Stomach smooth muscle (tissue), 2 donors: ENCODE data around the gene KMO.

Experiments
- H3K27ac ChIP-seq: one replicate; pipeline ENCODE4 v1.7.0; 2013; ENCODE audit warnings: mild to moderate bottlenecking, low read length, inconsistent platforms
- H3K27me3 ChIP-seq, 2 donors: one replicate each; pipeline ENCODE4 v1.7.0; 2013; ENCODE audit warnings: low read length in 2 of 2; ENCODE audit not compliant: insufficient read depth in 2 of 2, control insufficient read depth in 1 of 2
- H3K36me3 ChIP-seq, 2 donors: one replicate each; pipeline ENCODE4 v1.7.0; 2013; ENCODE audit warnings: low read length in 2 of 2; ENCODE audit not compliant: control insufficient read depth in 2 of 2, insufficient read depth in 2 of 2
- H3K4me1 ChIP-seq: one replicate; pipeline ENCODE4 v1.7.0; 2013; ENCODE audit warnings: low read length; ENCODE audit not compliant: control insufficient read depth, insufficient read depth
- H3K4me3 ChIP-seq, 2 donors: one replicate each; pipeline ENCODE4 v1.7.0; 2013; ENCODE audit warnings: low read length in 2 of 2
- H3K9ac ChIP-seq, 2 donors: one replicate each; pipeline ENCODE4 v1.7.0; 2013; ENCODE audit warnings: low read length in 2 of 2, mild to moderate bottlenecking in 1 of 2
- H3K9me3 ChIP-seq, 2 donors: one replicate each; pipeline ENCODE4 v1.7.0; 2013; ENCODE audit warnings: low read length in 2 of 2; ENCODE audit not compliant: control insufficient read depth in 2 of 2
- donor health status: healthy.
- donor health status: Pancreatic carcinoma.

The KMO gene

GRCh38 chr1:241560146-241560848, 28.1 kb downstream of the KMO start:
- H3K27me3 ChIP-seq: no peaks in the 10 kb centered on the region
- no peaks in the 10 kb centered on the region for H3K4me1 ChIP-seq
- H3K9ac ChIP-seq: no peak overlapping the region
- H3K36me3 ChIP-seq: no peaks in the 10 kb centered on the region
- no peak overlapping the region for H3K27ac ChIP-seq
- H3K9me3 ChIP-seq: no peaks in the 10 kb centered on the region
- no peak overlapping the region for H3K4me3 ChIP-seq

- Histone ChIP-seq H3K9me3 (no peaks in the 10 kb centered on the region), H3K27me3 (no peaks in the 10 kb centered on the region), H3K27ac (no peak overlapping the region), H3K4me3 (no peak overlapping the region), H3K9ac (no peak overlapping the region), H3K36me3 (no peaks in the 10 kb centered on the region), H3K4me1 (no peaks in the 10 kb centered on the region)
These were observed 28.6 kb downstream of the KMO start for GRCh38 chr1:241560849-241561187.

- Histone ChIP-seq H3K4me1 (no peaks in the 10 kb centered on the region), H3K4me3 (no peak overlapping the region), H3K36me3 (no peaks in the 10 kb centered on the region), H3K27me3 (no peaks in the 10 kb centered on the region), H3K9ac (no peak overlapping the region), H3K27ac (no peak overlapping the region), H3K9me3 (no peaks in the 10 kb centered on the region)
These were observed 37.7 kb downstream of the KMO start for GRCh38 chr1:241569848-241570247.

GRCh38 chr1:241574154-241574553, 42.0 kb downstream of the KMO start:
- Histone ChIP-seq H3K4me1 (no peaks in the 10 kb centered on the region), H3K27me3 (no peaks in the 10 kb centered on the region), H3K9ac (no peak overlapping the region), H3K4me3 (no peak overlapping the region), H3K27ac (no peak overlapping the region), H3K36me3 (no peaks in the 10 kb centered on the region), H3K9me3 (no peaks in the 10 kb centered on the region)

- H3K4me1 ChIP-seq: no peaks in the 10 kb centered on the region
These were observed 47.3 kb downstream of the KMO start for GRCh38 chr1:241579434-241579833.

GRCh38 chr1:241582921-241583321, 50.7 kb downstream of the KMO start:
- no peak overlapping the region for H3K27ac ChIP-seq
- no peak overlapping the region for H3K9ac ChIP-seq
- H3K4me3 ChIP-seq: no peak overlapping the region

More at GRCh38 chr1:241579434-241579833, 47.3 kb downstream of the KMO start:
- no peak overlapping the region for H3K4me3 ChIP-seq
- no peaks in the 10 kb centered on the region for H3K36me3 ChIP-seq
- peaks cover 0 to 3% of the 10 kb centered on the region in 2 donors for H3K9me3 ChIP-seq
- H3K27me3 ChIP-seq: no peaks in the 10 kb centered on the region
- no peak overlapping the region for H3K9ac ChIP-seq
- no peak overlapping the region for H3K27ac ChIP-seq

GRCh38 chr1:241586905-241587512, 54.8 kb downstream of the KMO start:
- Histone ChIP-seq H3K27me3 (no peaks in the 10 kb centered on the region), H3K36me3 (no peaks in the 10 kb centered on the region), H3K4me1 (no peaks in the 10 kb centered on the region), H3K4me3 (no peak overlapping the region), H3K27ac (no peak overlapping the region), H3K9me3 (peaks cover 0 to 3% of the 10 kb centered on the region in 2 donors), H3K9ac (no peak overlapping the region)

More at GRCh38 chr1:241582921-241583321, 50.7 kb downstream of the KMO start:
- Histone ChIP-seq H3K4me1 (no peaks in the 10 kb centered on the region), H3K36me3 (no peaks in the 10 kb centered on the region), H3K9me3 (peaks cover 0 to 3% of the 10 kb centered on the region in 2 donors), H3K27me3 (no peaks in the 10 kb centered on the region)

- no peaks in the 10 kb centered on the region for H3K9me3 ChIP-seq
- H3K36me3 ChIP-seq: no peaks in the 10 kb centered on the region
- no peak overlapping the region for H3K9ac ChIP-seq
- H3K4me1 ChIP-seq: no peaks in the 10 kb centered on the region
- H3K27ac ChIP-seq: no peak overlapping the region
- H3K27me3 ChIP-seq: no peaks in the 10 kb centered on the region
- no peak overlapping the region for H3K4me3 ChIP-seq
These were observed 57.3 kb downstream of the KMO start for GRCh38 chr1:241589521-241589920.

GRCh38 chr1:241590719-241591118, 58.5 kb downstream of the KMO start:
- no peaks in the 10 kb centered on the region for H3K9me3 ChIP-seq
- no peaks in the 10 kb centered on the region for H3K36me3 ChIP-seq
- no peak overlapping the region for H3K4me3 ChIP-seq
- H3K27me3 ChIP-seq: no peaks in the 10 kb centered on the region
- no peak overlapping the region for H3K9ac ChIP-seq
- no peaks in the 10 kb centered on the region for H3K4me1 ChIP-seq
- no peak overlapping the region for H3K27ac ChIP-seq

- Histone ChIP-seq H3K36me3 (no peaks in the 10 kb centered on the region), H3K9ac (no peak overlapping the region), H3K27ac (no peak overlapping the region), H3K27me3 (no peaks in the 10 kb centered on the region), H3K4me3 (no peak overlapping the region), H3K4me1 (no peaks in the 10 kb centered on the region), H3K9me3 (no peaks in the 10 kb centered on the region)
These were observed 59.1 kb downstream of the KMO start for GRCh38 chr1:241591317-241591716.

GRCh38 chr1:241591736-241592135, 59.6 kb downstream of the KMO start:
- Histone ChIP-seq H3K4me3 (no peak overlapping the region), H3K9me3 (no peaks in the 10 kb centered on the region), H3K27ac (no peak overlapping the region), H3K27me3 (no peaks in the 10 kb centered on the region), H3K4me1 (no peaks in the 10 kb centered on the region), H3K9ac (no peak overlapping the region), H3K36me3 (no peaks in the 10 kb centered on the region)
